Prostate gland (tissue), 2 donors: ENCODE data around the gene IQCM. TPM values are rescaled to one million over a fixed set of nuclear protein-coding genes. Genes with fewer than 3 reads are reported as not detected.

Experiments used
- DNase-seq: peaks from one replicate; pipeline ENCODE4 v3.0.0-alpha.2; 2019; ENCODE audit warnings: low spot score
- H3K27ac ChIP-seq, 2 donors: fragments of 200-600 bp; sonication (generic); 2 replicates each; pipeline ENCODE4 v1.5.1; 2017 to 2019
- H3K27me3 ChIP-seq: fragments of 200-600 bp; sonication (generic); replicated peaks from 2 replicates; pipeline ENCODE4 v1.5.1; 2019; ENCODE audit not compliant: insufficient read depth
- H3K36me3 ChIP-seq, 2 donors: fragments of 200-600 bp; sonication (generic); 1 replicate in 1 of 2; 2 replicates in 1 of 2; pipeline versions ENCODE4 v1.5.1 to v1.8.1; 2017 to 2019
- H3K4me1 ChIP-seq: fragments of 200-600 bp; sonication (generic); replicated peaks from 2 replicates; pipeline ENCODE4 v1.5.1; 2019
- H3K4me3 ChIP-seq, 2 donors: fragments of 200-600 bp; sonication (generic); 2 replicates each; pipeline ENCODE4 v1.5.1; 2017 to 2019
- H3K9me3 ChIP-seq: fragments of 200-600 bp; sonication (generic); 2 replicates; pipeline ENCODE4 v1.5.1; 2017
- CTCF ChIP-seq, 4 experiments: fragments of 200-600 bp in 2 of 4; fragments of 450-650 bp in 2 of 4; sonication (generic) in 2 of 4; IDR thresholded peaks; 1 replicate in 3 of 4; 2 replicates in 1 of 4; pipeline ENCODE4 v1.5.1; 2016 to 2019; ENCODE audit warnings: antibody characterized with exemption in 4 of 4, mild to moderate bottlenecking in 2 of 4, moderate library complexity in 2 of 4
- POLR2A ChIP-seq: fragments of 450-650 bp; IDR thresholded peaks from one replicate; pipeline ENCODE4 v1.6.1; 2016; ENCODE audit warnings: antibody characterized with exemption, mild to moderate bottlenecking
- POLR2AphosphoS5 ChIP-seq: sonication (generic); formaldehyde crosslinking; IDR thresholded peaks from one replicate; pipeline ENCODE4 v1.6.1; 2017; ENCODE audit warnings: antibody characterized with exemption
- WGBS: methylation state at CpG from one replicate; pipeline ENCODE4 v1.1.5; 2018; 5-methylcytosine and 5-hydroxymethylcytosine counted together
- intact Hi-C: fragments of 100-400 bp; cut with DNase I; formaldehyde crosslinking; loops from one replicate; pipeline ENCODE4 v1.14.2; 2022
- total RNA-seq, 2 donors: library from RNA; depleted of rRNA; stranded (reverse); fragments of >200 nt; gene quantifications; one replicate each; pipeline ENCODE4 v1.1.0, GENCODE V29; 2016

Gene IQCM
- total RNA-seq, 2 donors from 2014 or later: not detected

- intact Hi-C loops: no loop called here
- no peak for TF ChIP-seq CTCF (IDR thresholded peaks at IDR 0.05)
- no peak for TF ChIP-seq POLR2AphosphoS5
- no peak for TF ChIP-seq POLR2A
- no peak for DNase-seq
- H3K36me3 ChIP-seq: no peaks in the 10 kb centered on the region
- 67% methylated on average over 3 of the region's 3 CpGs for WGBS
- H3K4me1 ChIP-seq: no peaks in the 10 kb centered on the region
- no peaks in the 10 kb centered on the region for H3K9me3 ChIP-seq
- H3K4me3 ChIP-seq: no peak overlapping the region
- no peaks in the 10 kb centered on the region for H3K27me3 ChIP-seq
- H3K27ac ChIP-seq: no peak overlapping the region
These were observed 139.6 kb downstream of the IQCM start for GRCh38 chr4:149676076-149676475.

DNA sequence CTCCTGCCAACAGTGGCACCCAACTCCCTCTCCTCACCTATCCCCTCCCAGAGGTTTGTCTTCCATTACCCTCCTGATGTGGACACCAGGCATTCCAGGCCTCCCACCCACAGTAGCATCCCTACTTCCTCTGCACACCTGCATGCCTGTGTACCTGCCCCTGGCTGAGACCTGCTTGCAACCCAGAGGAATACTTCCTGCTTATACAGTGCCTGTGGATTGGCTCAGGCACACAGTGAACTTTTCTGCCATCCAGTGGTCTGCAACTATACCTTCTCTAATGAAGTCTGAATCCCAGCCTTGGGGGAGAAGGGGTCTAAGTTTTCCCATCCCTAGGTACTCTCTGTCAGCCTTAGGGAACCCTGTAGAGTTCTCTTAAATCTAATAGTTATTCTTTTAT is 169.9 kb downstream of the IQCM start:
- H3K36me3 ChIP-seq: no peaks in the 10 kb centered on the region
- intact Hi-C loops: no loop called here
- no peaks in the 10 kb centered on the region for H3K27me3 ChIP-seq
- H3K27ac ChIP-seq: no peak overlapping the region
- TF ChIP-seq POLR2AphosphoS5 (no peak), CTCF (IDR thresholded peaks at IDR 0.05) (no peak), POLR2A (no peak)
- H3K4me3 ChIP-seq: no peak overlapping the region
- H3K9me3 ChIP-seq: no peaks in the 10 kb centered on the region
- H3K4me1 ChIP-seq: no peaks in the 10 kb centered on the region
- DNase-seq: no peak

- Histone ChIP-seq H3K4me1 (no peaks in the 10 kb centered on the region), H3K27ac (no peak overlapping the region), H3K4me3 (no peak overlapping the region), H3K27me3 (no peaks in the 10 kb centered on the region), H3K36me3 (no peaks in the 10 kb centered on the region), H3K9me3 (no peaks in the 10 kb centered on the region)
- TF ChIP-seq CTCF (IDR thresholded peaks at IDR 0.05) (no peak), POLR2A (no peak), POLR2AphosphoS5 (no peak)
- 76% methylated on average over 1 of the region's 1 CpG for WGBS
- intact Hi-C loops: no loop called here
- DNase-seq: no peak
These were observed 177.6 kb downstream of the IQCM start for GRCh38 chr4:149638073-149638472.

- Histone ChIP-seq H3K4me3 (no peak overlapping the region), H3K36me3 (no peaks in the 10 kb centered on the region), H3K4me1 (no peaks in the 10 kb centered on the region), H3K27ac (no peak overlapping the region), H3K27me3 (no peaks in the 10 kb centered on the region), H3K9me3 (no peaks in the 10 kb centered on the region)
- intact Hi-C loops: no loop called here
- DNase-seq: no peak
- TF ChIP-seq POLR2AphosphoS5 (no peak), POLR2A (no peak), CTCF (IDR thresholded peaks at IDR 0.05) (no peak)
- 63% methylated on average over 2 of the region's 2 CpGs for WGBS
These were observed 181.3 kb downstream of the IQCM start for GRCh38 chr4:149634368-149634767.

GRCh38 chr4:149631629-149632028 is 184.0 kb downstream of the IQCM start:
- Histone ChIP-seq H3K9me3 (no peaks in the 10 kb centered on the region), H3K4me1 (no peaks in the 10 kb centered on the region), H3K36me3 (no peaks in the 10 kb centered on the region), H3K4me3 (no peak overlapping the region), H3K27me3 (no peaks in the 10 kb centered on the region), H3K27ac (no peak overlapping the region)
- no peak for DNase-seq
- intact Hi-C loops: no loop called here
- WGBS: 63% methylated on average over 1 of the region's 1 CpG
- TF ChIP-seq POLR2A: no peak
- no peak for TF ChIP-seq CTCF (IDR thresholded peaks at IDR 0.05)
- TF ChIP-seq POLR2AphosphoS5: no peak
